IgD-negative memory B cell (primary cell): ENCODE data around the gene GLYR1. TPM values are rescaled to one million over a fixed set of nuclear protein-coding genes. Genes with fewer than 3 reads are reported as not detected.
"Not testable (repeated sequence)": the region's sequence is repeated elsewhere in the genome, so short reads cannot be mapped to it uniquely, and the experiment has no call there.

ENCODE experiments used
- H3K27ac Mint-ChIP-seq, 3 donors: one replicate each; pipeline ENCODE4 v1.8.0; 2020 to 2022; ENCODE audit warnings: mild to moderate bottlenecking in 3 of 3, mixed read lengths in 3 of 3, moderate library complexity in 1 of 3
- H3K27me3 Mint-ChIP-seq: one replicate; pipeline ENCODE4 v1.8.0; 2021; ENCODE audit warnings: mixed read lengths
- H3K36me3 Mint-ChIP-seq: one replicate; pipeline ENCODE4 v1.8.0; 2020; ENCODE audit warnings: mild to moderate bottlenecking, mixed read lengths
- H3K4me1 Mint-ChIP-seq, 3 donors: one replicate each; pipeline ENCODE4 v1.8.0; 2020 to 2022; ENCODE audit warnings: mixed read lengths in 3 of 3, mild to moderate bottlenecking in 1 of 3
- H3K4me3 Mint-ChIP-seq, 4 donors: one replicate each; pipeline ENCODE4 v1.8.0; 2020 to 2022; ENCODE audit warnings: mild to moderate bottlenecking in 4 of 4, mixed read lengths in 4 of 4, moderate library complexity in 3 of 4
- H3K9me3 Mint-ChIP-seq, 3 donors: one replicate each; pipeline ENCODE4 v1.8.0; 2020 to 2021; ENCODE audit warnings: mixed read lengths in 3 of 3, mild to moderate bottlenecking in 1 of 3
- polyA plus RNA-seq: library from polyadenylated mRNA; unstranded; fragments of 300-500 nt; fragmentation: Illumina TruSeq; gene quantifications from one replicate; pipeline ENCODE4 v1.2.3, GENCODE V29; 2021

Gene GLYR1
- polyA plus RNA-seq, 1 donor from 2014 or later, result 44.2 TPM

- Mint-ChIP-seq H3K27ac (no peak overlapping the region), H3K4me1 (peaks cover 0 to 2% (median 1%) of the 10 kb centered on the region in 3 donors), H3K4me3 (no peak overlapping the region), H3K9me3 (no peaks in the 10 kb centered on the region), H3K36me3 (no peaks in the 10 kb centered on the region), H3K27me3 (peaks cover 5% of the 10 kb centered on the region)
Measured at GRCh38 chr16:4787068-4787467, 60.0 kb downstream of the GLYR1 start.

DNA sequence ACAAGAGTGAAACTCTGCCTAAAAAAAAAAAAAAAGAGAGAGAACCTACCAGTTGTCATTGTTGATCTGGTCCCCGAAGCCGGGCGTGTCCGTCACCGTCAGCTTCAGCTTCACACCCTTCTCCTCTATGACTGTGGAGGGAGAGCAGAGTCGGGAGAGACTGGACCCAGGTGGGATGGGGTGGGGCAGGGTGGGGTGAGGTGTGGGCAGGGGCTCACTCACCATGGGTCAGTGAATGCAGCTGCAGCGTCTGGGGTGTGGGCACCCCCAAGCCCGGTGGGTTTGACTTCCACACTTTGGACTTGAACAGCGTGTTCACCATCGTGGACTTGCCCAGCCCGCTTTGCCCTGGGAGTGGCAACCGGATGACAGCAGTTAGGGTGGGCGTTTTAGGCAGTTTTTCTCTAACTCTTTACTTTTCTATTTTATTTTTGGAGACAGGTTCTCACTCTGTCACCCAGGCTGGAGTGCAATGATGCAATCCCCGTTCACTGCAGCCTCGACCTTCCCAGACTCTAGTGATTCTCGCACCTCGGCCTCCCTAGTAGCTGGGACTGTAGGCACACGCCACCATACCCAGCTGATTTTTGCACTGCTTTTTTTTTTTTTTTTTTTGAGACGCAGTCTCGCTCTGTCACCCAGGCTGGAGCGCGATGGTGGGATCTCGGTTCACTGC is 61.2 kb downstream of the GLYR1 start:
- Mint-ChIP-seq H3K36me3 (no peaks in the 10 kb centered on the region), H3K27me3 (peaks cover 2% of the 10 kb centered on the region), H3K4me1 (peaks cover 0 to 2% (median 1%) of the 10 kb centered on the region in 3 donors), H3K27ac (no peak overlapping the region), H3K9me3 (no peaks in the 10 kb centered on the region), H3K4me3 (no peak overlapping the region)

DNA sequence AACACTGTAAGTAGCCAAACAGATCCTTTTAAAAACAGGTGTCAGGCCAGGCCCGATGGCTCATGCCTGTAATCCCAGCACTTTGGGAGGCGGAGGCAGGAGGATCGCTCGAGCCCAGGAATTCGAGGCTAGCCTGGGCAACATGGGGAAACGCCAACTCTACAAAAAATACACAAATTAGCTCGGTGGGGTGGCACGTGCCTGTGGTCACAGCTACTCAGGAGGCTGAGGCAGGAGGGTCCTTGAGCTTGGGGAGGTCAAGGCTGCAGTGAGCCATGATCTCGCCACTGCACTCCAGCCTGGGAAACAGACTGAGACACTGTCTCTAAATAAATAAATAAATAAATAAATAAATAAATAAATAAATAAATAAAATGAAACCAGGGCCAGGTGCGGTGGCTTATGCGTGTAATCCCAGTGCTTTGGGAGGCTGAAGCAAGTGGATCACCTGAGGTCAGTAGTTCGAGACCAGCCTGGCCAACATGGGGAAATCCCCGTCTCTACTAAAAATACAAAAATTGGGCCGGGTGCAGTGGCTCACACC is 62.6 kb downstream of the GLYR1 start:
- H3K36me3 Mint-ChIP-seq, H3K4me3 Mint-ChIP-seq, H3K4me1 Mint-ChIP-seq, H3K27me3 Mint-ChIP-seq, H3K9me3 Mint-ChIP-seq: not testable (repeated sequence)
- H3K27ac Mint-ChIP-seq, result peak overlapping the region in 1 of 3 donors; percentile 62

DNA sequence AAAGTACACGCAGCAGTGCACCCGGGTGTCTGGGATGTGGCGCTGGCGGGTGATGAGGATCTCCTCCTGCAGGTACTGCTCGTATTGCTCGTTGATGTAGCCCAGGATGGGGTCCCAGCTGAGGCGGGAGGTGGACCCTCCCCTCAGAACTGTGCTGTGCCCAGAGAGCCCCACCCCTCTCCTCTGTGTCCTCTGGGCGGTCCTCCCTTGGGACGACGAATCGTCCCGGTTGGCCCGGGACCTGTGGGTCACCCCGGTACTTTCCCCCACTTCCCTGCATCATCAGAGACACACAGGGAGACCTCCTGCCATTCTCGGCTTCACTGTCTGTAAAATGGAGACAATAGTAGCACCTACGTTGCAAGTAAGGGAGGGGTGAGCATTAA is 63.1 kb downstream of the GLYR1 start:
- peaks cover 2% of the 10 kb centered on the region for H3K27me3 Mint-ChIP-seq
- H3K4me3 Mint-ChIP-seq, result no peak overlapping the region
- H3K36me3 Mint-ChIP-seq, result no peaks in the 10 kb centered on the region
- H3K27ac Mint-ChIP-seq, result no peak overlapping the region
- H3K4me1 Mint-ChIP-seq, result peaks cover 0 to 2% (median 1%) of the 10 kb centered on the region in 3 donors
- H3K9me3 Mint-ChIP-seq, result no peaks in the 10 kb centered on the region

DNA sequence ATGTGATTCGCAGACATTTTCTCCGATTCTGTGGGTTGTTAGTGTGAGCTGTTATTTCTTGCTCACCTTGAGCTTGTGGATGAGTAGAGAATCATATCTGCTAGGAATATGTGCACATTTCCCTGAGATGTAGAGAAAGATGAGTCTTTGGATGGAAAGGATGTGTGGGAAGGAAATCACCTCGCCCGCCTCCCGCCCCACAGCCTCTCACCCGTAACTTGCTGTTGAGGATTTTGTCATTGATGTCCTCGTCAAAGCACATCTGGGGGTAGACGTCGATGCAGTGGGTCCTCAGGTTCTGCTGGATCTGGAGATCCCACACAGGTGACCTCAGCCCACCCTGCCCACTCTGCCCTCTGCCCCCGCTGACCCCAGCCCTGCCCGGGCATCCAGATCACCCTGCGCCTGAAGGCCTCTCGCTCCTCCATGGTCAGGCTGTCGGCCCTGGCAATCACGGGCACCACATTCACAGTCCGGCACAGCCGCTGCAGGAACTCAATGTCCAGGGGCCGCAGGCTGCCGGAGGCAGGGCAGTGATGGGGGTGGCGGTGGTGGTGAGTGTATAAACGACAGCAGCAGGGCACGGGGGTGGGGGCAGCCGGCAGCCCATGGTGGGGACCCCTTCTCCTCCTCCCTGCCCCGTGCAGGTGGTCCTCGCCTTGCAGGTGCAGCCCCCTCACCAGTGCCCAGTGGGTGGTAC is 63.7 kb downstream of the GLYR1 start:
- Mint-ChIP-seq H3K4me3 (no peak overlapping the region), H3K27ac (no peak overlapping the region), H3K36me3 (no peaks in the 10 kb centered on the region), H3K4me1 (peaks cover 0 to 2% (median 1%) of the 10 kb centered on the region in 3 donors), H3K9me3 (no peaks in the 10 kb centered on the region), H3K27me3 (peaks cover 2% of the 10 kb centered on the region)

DNA sequence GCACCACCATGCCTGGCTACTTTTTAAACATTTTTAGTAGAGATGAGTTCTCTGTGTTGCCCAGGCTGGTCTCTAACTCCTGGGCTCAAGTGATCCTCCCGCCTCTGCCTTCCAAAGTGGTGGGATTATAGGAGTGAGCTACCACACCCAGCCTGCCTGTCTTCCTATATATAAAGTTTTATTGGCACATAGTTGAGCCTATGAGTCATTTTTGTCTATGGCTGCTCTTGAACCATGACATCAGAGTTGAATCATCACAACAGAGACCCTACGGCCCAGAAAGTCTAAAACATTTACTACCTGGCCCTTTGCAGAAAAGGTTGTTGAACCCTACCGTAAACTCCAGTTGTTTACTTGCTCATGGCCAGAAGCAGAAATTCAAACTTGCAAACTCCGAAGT is 66.9 kb downstream of the GLYR1 start:
- no peaks in the 10 kb centered on the region for H3K36me3 Mint-ChIP-seq
- H3K4me3 Mint-ChIP-seq, result no peak overlapping the region
- H3K27ac Mint-ChIP-seq, result no peak overlapping the region
- peaks cover 2% of the 10 kb centered on the region for H3K27me3 Mint-ChIP-seq
- peaks cover 0 to 2% (median 0%) of the 10 kb centered on the region in 3 donors for H3K4me1 Mint-ChIP-seq
- no peaks in the 10 kb centered on the region for H3K9me3 Mint-ChIP-seq

DNA sequence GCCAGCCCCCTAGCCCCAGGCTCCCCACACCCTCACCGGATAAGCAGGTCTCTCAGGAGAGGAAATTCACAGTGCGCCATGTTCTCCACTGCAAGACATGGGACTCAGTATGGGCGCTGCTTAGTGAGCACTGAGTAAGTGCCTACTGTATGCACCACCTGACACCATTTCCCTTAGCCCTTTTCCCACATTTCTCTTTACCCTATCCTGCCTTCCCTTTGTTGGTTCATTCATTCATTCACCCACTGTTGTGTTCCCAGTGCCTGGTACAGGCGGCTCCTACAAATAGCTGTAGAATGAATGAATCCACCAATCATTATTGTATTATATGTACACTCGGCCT is 69.1 kb downstream of the GLYR1 start:
- H3K36me3 Mint-ChIP-seq, result no peaks in the 10 kb centered on the region
- no peaks in the 10 kb centered on the region for H3K27me3 Mint-ChIP-seq
- H3K27ac Mint-ChIP-seq, result no peak overlapping the region
- H3K9me3 Mint-ChIP-seq, result no peaks in the 10 kb centered on the region
- H3K4me3 Mint-ChIP-seq, result no peak overlapping the region
- peaks cover 0 to 2% (median 0%) of the 10 kb centered on the region in 3 donors for H3K4me1 Mint-ChIP-seq

DNA sequence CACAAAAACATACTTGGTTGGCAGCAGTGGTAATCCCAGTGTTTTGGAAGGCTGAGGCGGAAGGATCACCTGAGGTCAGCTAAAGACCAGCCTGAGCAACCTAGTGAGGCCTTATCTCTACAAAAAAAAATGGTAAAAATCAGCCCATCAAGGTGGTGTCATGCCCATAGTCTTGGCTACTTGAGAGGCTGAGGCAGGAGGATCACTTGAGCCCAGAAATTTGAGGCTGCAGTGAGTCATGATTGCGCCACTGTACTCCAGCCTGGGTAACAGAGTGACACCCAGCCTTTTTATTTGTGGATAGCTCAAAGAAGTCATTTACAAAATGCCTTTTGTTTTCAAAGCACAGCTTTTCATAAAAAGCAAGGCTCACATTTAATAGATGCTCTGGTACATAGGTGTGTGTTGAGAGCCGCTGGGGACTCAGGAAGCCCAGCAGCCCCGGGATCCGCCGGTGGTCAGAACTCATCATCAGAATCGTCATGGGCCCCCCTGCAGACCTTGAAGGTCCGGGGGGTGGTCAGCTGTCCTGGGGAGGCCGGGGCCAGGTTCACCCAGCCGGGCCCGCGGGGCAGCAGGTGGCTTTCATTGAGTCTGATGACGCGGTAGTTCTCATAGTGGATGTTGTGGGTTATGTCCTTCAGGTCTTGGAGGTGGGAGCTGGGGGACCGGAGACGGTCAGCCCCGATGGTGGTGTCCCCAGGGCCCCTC is 69.6 kb downstream of the GLYR1 start:
- no peak overlapping the region for H3K27ac Mint-ChIP-seq
- H3K9me3 Mint-ChIP-seq, result no peaks in the 10 kb centered on the region
- H3K4me1 Mint-ChIP-seq, result peaks cover 0 to 2% (median 0%) of the 10 kb centered on the region in 3 donors
- no peak overlapping the region for H3K4me3 Mint-ChIP-seq
- no peaks in the 10 kb centered on the region for H3K27me3 Mint-ChIP-seq
- H3K36me3 Mint-ChIP-seq, result no peaks in the 10 kb centered on the region

DNA sequence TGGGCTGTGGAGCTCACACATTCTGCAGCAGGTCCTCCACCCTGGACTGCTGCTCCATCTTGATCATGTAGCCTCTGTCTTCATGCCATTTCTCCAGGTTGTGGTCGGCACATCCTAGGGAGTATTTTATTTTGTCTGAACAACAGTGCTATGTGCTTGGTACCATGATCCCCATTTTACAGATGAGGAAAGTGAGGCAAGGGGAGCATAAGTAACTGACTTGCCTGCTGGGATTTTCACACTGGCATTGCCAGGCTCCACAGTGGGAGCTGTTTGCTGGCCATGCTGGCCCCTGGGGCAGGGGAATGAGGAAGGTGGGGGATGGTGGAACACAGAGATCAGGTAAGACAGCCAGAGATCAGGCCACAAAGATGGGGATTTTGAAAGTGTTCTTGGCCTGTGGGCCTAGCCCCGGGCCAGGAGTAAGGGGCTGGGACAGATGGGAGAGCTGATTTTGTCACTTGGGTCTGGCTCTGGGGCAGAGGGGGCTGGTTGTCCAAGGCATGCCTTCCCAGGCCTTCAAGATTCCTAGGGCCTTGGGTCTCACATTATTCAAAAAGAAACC is 70.9 kb downstream of the GLYR1 start:
- H3K27me3 Mint-ChIP-seq, result no peaks in the 10 kb centered on the region
- H3K9me3 Mint-ChIP-seq, result no peaks in the 10 kb centered on the region
- no peaks in the 10 kb centered on the region for H3K36me3 Mint-ChIP-seq
- H3K27ac Mint-ChIP-seq, result no peak overlapping the region
- H3K4me3 Mint-ChIP-seq, result no peak overlapping the region
- H3K4me1 Mint-ChIP-seq, result no peaks in the 10 kb centered on the region

DNA sequence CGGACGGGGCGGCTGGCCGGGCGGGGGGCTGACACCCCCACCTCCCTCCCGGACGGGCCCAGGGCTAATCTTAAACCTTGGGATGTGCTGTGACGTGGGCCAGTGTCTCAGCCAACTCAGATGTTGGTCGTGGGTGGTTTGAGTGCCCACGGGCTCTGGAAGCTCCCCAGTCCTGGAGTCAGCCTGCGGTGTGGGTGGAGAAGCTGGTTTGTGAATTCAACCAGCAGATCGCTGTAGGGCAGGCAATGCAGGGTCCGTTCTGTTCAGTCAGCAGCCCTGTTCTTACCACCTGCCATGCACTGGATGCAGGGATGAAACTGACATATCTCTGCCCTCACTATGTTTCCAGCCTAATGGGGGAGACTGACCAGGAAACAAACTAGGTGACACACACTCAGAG is 72.1 kb downstream of the GLYR1 start:
- H3K4me1 Mint-ChIP-seq, result no peaks in the 10 kb centered on the region
- no peaks in the 10 kb centered on the region for H3K27me3 Mint-ChIP-seq
- no peak overlapping the region for H3K4me3 Mint-ChIP-seq
- H3K36me3 Mint-ChIP-seq, result no peaks in the 10 kb centered on the region
- H3K27ac Mint-ChIP-seq, result peak overlapping the region in 1 of 3 donors; percentile 23
- H3K9me3 Mint-ChIP-seq, result no peaks in the 10 kb centered on the region

- H3K4me3 Mint-ChIP-seq, result no peak overlapping the region
- no peaks in the 10 kb centered on the region for H3K36me3 Mint-ChIP-seq
- no peaks in the 10 kb centered on the region for H3K27me3 Mint-ChIP-seq
- no peaks in the 10 kb centered on the region for H3K9me3 Mint-ChIP-seq
- peaks cover 5 to 15% (median 11%) of the 10 kb centered on the region in 3 donors for H3K4me1 Mint-ChIP-seq
- no peak overlapping the region for H3K27ac Mint-ChIP-seq
Measured at GRCh38 chr16:4772351-4772750, 74.7 kb downstream of the GLYR1 start.

DNA sequence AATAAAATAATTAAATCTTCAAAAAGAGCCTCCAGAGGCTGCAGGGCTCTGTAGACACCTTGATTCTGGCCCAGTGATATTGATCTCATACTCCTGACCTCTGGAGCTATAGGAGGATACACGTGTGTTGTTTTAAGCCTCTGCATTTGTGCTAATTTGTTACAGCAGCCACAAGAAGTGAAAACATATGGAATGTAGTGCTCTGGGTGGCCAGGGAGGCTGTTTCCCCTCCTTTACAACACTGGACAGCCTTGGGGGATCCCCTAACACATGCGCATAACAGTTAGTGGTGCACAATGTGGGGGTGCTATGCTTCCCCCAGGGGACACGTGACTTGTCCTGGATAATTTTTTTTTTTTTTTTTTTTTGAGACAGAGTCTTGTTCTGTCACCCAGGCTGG is 75.4 kb downstream of the GLYR1 start:
- Mint-ChIP-seq H3K27ac (peak overlapping the region in 1 of 3 donors; percentile 79), H3K27me3 (no peaks in the 10 kb centered on the region), H3K4me1 (peaks cover 8 to 17% (median 15%) of the 10 kb centered on the region in 3 donors)

DNA sequence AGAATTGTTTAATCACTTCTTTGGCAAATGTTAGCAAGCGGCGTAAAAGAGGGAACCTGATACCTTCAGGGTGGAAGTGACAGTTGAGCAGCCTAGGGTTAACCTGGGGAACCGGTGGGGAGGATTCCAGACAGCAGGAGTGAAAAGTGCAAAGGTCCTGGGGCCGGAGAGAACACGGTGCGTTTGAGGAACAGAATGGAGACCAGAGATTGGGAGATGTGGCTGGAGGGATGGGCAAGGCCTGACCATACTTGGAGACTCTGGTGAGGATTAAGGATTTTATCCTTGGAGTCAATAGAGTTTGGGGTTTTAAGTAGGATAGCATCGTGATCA is 77.8 kb downstream of the GLYR1 start:
- no peaks in the 10 kb centered on the region for H3K27me3 Mint-ChIP-seq
- H3K9me3 Mint-ChIP-seq, result no peaks in the 10 kb centered on the region
- H3K36me3 Mint-ChIP-seq, result no peaks in the 10 kb centered on the region
- H3K4me1 Mint-ChIP-seq, result peaks cover 12 to 24% (median 15%) of the 10 kb centered on the region in 3 donors
- peak overlapping the region; percentile 22 to 96 (median 88) for H3K27ac Mint-ChIP-seq
- H3K4me3 Mint-ChIP-seq, result peak overlapping the region; percentile 50 to 98 (median 94)

More for the DNA sequence above, 75.4 kb downstream of the GLYR1 start:
- Mint-ChIP-seq H3K4me3 (peak overlapping the region in 1 of 4 donors; percentile 57), H3K9me3 (no peaks in the 10 kb centered on the region), H3K36me3 (no peaks in the 10 kb centered on the region)

- H3K9me3 Mint-ChIP-seq, result no peaks in the 10 kb centered on the region
- H3K36me3 Mint-ChIP-seq, result no peaks in the 10 kb centered on the region
- H3K27me3 Mint-ChIP-seq, result no peaks in the 10 kb centered on the region
- H3K4me3 Mint-ChIP-seq, result peak overlapping the region; percentile 92 to 98 (median 94)
- H3K27ac Mint-ChIP-seq, result peak overlapping the region; percentile 48 to 96 (median 88)
- peaks cover 15 to 24% (median 16%) of the 10 kb centered on the region in 3 donors for H3K4me1 Mint-ChIP-seq
Measured at GRCh38 chr16:4768549-4769305, 78.4 kb downstream of the GLYR1 start.
